Hematopoietic multipotent progenitor cell treated with erythropoietin and hydrocortisone succinate and interleukin-3 and kit ligand, for 4 days (in vitro differentiated cells): Measurements from ENCODE around the gene NCCRP1.

Experiments
- DNase-seq: peaks from one replicate; pipeline ENCODE4 v3.0.0-alpha.2; 2015

NCCRP1 gene

GRCh38 chr19:39196860-39197562 is at the start of gene NCCRP1:
Gene NCCRP1 (plus strand): TSS chr19:39196964. CDS start chr19:39196983, 19 bp downstream.
- no peak for DNase-seq

- DNase-seq: no peak
These were observed 49.3 kb upstream of the NCCRP1 start for GRCh38 chr19:39147480-39147879.

GRCh38 chr19:39148939-39149529 is 47.7 kb upstream of the NCCRP1 start:
- DNase-seq: no peak

DNA sequence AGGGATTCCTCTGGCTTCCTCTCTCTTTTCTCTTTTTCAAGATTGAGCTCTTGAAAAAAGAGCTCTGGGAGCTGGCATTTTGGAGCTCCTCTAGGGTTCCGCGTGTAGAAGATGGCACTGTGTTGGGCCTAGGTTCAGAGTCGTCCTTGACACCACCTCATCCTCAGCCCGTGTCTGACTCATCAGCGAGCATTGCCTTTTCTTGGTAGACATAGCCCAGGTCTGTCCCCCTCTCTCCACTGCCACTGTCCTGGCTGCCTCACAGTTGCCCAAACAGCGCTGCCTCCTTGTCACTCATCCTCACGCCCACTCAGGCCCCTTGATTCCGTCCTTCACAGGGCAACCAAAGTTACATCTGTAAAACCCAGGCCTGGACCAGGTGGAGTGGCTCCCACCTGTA is 46.5 kb upstream of the NCCRP1 start:
- no peak for DNase-seq

GRCh38 chr19:39150807-39151600 is 45.8 kb upstream of the NCCRP1 start:
- DNase-seq: peak; percentile 63

- DNase-seq: no peak
These were observed 44.7 kb upstream of the NCCRP1 start for GRCh38 chr19:39152066-39152465.

GRCh38 chr19:39154100-39154628 is 42.6 kb upstream of the NCCRP1 start:
- DNase-seq: no peak

DNA sequence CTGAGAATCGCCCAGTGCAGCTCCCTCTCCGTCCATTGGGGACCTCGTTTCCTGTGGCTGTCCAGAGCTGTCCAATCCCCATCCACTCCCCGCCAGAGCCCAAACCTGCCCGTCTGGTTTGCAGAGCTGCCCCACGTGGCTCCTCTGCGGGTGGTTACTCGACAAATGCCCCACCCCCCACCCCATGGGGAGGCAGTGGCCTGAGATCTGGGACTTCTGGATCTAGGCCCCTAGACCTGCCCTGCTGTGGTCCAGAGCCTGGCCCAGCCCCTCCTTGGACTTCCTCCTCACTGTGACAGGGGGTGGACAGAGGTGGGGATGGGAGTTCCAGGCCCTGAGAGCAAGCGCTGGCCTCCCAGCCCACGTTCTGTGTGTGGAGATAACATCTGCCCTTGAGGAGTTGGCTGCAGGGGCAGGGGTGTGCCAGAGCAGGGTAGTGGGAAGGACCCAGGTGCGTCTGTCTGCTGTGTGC is 42.1 kb upstream of the NCCRP1 start:
- peak; percentile 58 for DNase-seq

DNA sequence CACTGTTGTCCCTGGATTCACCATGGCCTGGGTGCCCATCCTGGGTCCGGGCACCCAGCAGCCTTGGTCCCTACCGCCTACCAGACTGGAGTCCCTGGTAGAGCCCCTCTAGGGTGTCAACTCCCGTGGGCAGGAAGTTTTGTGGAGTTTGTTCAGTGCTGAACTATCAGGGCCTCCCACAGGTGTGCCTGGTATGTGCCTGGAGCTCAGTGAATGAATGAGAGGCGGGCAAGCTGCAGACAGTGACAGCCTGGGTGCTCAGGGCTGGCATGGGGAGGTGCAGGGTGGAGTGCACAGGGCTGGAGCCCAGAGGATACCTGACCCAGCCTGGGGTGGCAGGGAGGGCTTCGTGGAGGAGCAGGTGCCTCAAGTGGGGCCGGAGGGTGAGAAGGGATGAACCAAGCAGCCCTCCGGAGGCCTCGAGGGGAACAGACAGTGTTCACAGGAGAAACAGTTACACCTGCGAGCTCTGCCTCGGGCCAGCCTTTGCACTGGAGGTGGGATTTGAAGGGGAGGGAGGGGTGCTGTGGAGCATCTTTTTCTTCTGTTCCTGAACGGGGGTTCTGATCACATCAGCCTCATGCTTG is 41.6 kb upstream of the NCCRP1 start:
- no peak for DNase-seq

- no peak for DNase-seq
These were observed 41.0 kb upstream of the NCCRP1 start for GRCh38 chr19:39155741-39156140.

GRCh38 chr19:39156326-39157230 is 40.2 kb upstream of the NCCRP1 start:
- DNase-seq: peak; percentile 54

- peak; percentile 35 for DNase-seq
These were observed 39.3 kb upstream of the NCCRP1 start for GRCh38 chr19:39157275-39157996.

DNA sequence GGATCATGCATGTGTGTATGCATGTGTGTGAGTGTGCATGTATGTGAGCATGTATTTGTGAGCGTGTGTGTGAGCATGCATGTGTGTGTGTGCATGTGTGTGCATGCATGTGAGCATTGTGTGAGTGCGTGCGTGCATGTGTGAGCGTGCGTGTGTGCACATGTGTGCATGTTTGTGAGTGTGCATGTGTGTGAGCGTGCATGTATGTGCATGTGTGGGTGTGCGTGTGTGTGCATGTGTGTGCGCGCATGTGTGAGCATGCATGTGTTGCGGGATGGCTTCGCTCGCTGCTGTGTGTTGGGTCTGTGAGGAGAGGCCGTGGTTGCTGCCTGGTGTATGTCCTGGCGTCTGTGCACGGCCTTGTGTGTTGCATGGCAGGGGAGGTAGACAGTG is 38.8 kb upstream of the NCCRP1 start:
- no peak for DNase-seq

DNA sequence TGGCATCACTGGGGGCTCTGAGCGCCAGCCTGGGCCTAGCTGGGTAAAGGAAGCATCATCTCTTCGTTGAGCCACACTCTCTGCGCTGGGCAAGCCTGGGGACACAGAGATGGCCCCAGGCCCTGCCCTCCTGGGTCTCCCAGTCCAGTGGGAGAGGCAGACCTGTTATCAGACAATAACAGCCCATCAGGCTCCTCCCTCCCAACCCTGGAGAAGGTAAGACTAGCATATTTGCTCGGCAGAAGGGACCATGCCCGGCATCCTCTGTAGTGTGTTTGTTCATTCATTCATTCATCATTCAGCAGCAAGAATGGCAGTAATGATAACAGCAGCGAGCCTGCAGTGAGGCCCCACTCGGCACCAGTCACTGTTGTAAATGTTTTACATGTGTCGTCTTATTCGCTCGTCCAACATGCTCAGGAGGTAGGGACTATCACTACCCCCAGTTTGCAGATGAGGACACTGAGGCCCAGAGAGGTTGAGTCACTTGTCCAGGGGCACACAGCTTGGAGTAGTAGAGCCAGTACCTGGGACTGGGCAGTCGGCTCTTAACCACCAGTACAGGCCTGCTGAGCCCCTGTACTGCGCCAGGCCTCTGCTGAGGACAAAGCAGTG is 38.0 kb upstream of the NCCRP1 start:
- DNase-seq: peak; percentile 48

- peak; percentile 20 for DNase-seq
These were observed 36.3 kb upstream of the NCCRP1 start for GRCh38 chr19:39160523-39160861.

DNA sequence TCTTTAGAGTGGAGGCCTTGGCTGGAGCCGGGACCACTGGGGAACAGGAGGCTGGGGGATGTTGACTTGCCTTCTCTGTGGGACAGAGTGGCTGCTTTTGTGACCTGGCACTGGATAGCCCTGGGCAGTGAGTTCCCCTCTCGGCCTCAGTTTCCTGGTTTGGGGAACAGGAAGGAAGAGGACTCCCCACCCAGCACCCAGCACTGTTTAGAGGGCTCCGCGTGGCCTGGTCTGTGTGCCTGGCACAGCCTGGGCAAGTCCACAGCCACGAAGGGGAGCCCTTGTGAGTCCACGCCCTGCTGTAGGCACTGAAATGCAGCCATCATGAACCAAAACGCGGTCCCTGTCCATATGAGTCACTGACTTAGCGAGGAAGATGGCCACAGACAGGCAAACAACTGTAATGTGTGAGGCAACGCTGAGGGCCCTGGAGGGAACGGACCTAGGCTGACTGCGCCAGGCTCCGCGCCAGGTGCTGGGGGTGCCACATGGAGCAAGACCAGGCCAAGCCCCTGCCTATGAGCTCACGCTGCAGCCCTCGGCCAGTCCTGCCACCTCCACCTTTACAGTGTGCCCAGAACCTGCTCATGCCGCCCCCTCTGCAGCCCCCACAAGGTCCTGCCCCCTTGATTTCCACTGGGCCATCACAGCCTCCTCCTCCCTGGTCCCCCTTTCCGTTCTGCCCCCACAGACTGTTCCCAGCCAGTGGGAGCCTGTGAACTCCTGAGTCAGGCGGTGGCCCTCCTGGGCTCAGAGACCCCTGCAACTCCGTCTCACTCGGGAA is 35.7 kb upstream of the NCCRP1 start:
- DNase-seq: no peak

DNA sequence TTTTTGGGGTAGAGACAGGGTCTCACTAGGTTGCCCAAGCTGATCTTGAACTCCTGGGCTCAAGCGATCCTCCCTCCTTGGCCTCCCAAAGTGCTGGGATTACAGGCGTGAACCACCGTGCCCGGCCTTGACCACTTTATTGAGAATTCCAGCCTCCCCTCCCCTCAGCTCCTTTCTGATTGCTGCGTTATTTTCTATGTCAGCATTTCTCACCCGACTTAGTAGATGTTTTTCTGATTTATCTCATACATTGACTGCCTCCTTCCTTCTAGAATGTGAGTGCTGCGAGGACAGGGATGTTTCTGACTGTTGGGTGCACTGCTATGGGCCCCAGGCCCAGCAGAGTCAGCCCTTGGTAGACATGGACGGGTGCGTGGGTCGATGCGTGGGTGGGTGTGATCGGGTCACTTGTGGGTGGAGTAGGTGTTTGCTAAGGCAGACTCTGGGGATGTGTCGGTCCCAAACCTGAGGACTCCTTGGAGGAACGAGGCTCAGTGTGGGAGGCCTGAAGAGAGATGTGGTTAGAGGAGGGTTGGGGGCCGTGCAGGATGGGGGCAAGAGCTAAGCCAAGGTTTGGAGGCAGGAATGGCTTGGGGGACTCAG is 34.2 kb upstream of the NCCRP1 start:
- no peak for DNase-seq

GRCh38 chr19:39163621-39164020 is 33.1 kb upstream of the NCCRP1 start:
- DNase-seq: no peak

DNA sequence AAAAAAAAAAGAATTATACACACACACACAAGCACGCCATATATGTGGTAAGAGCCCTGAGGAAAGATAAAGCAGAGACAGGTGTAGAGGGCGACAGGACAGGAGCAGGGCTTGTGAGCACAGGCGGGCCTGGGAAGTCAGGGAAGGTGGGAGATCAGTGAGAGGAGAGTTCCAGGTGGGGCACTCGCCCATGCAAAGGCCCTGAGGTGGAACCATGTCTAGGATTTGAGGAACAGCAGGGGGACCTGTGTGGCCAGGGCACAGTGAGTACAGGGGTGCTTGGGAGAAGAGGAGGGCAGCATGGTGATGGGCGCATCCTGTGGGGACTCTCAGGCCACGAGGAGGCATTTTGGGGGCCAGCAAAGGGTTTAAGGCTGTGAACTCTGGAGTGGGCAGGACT is 32.5 kb upstream of the NCCRP1 start:
- no peak for DNase-seq

- no peak for DNase-seq
These were observed 30.9 kb upstream of the NCCRP1 start for GRCh38 chr19:39165857-39166256.
